T-helper 1 cell (primary cell): ENCODE measurements around the gene C9orf57.
"Not testable (repeated sequence)": the region's sequence is repeated elsewhere in the genome, so short reads cannot be mapped to it uniquely, and the experiment has no call there.

Source experiments
- DNase-seq, 5 donors: peaks; one replicate each; pipeline ENCODE4 v3.0.0-alpha.2; 2012 to 2020

C9orf57 gene

GRCh38 chr9:72022841-72023240 lies 37.6 kb downstream of the C9orf57 start:
- DNase-seq, result no peak

GRCh38 chr9:72013292-72013760 lies 47.1 kb downstream of the C9orf57 start:
- no peak for DNase-seq

DNA sequence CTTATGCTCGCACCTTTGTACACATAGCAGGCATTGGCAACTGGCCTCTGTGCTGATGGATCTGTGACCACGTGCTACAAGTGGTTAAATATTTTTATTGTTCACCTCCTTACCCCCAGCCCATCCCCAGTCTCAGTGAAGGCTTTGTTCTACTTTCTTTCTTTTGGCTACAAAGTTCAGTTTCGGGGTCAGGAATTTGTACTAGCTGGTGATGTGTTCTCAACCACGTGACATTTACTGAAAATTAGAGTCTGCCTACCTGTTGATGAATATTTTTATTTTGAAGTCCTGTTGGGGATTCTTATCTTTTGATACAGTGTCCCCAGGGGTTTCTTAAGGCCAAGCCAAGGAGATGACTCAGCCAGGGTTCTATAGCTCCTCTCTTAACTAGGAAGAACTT lies 47.8 kb downstream of the C9orf57 start:
- DNase-seq, result no peak

GRCh38 chr9:72007726-72008125 lies 52.7 kb downstream of the C9orf57 start:
- not testable (repeated sequence) for DNase-seq

- DNase-seq, result no peak
Measured at GRCh38 chr9:72006501-72006900, 53.9 kb downstream of the C9orf57 start.

GRCh38 chr9:72005451-72005850 lies 55.0 kb downstream of the C9orf57 start:
- DNase-seq, result no peak
